Measurements from ENCODE around the gene NDOR1.
"Not testable (repeated sequence)": the region's sequence is repeated elsewhere in the genome, so short reads cannot be mapped to it uniquely, and the experiment has no call there.

Gene NDOR1

DNA sequence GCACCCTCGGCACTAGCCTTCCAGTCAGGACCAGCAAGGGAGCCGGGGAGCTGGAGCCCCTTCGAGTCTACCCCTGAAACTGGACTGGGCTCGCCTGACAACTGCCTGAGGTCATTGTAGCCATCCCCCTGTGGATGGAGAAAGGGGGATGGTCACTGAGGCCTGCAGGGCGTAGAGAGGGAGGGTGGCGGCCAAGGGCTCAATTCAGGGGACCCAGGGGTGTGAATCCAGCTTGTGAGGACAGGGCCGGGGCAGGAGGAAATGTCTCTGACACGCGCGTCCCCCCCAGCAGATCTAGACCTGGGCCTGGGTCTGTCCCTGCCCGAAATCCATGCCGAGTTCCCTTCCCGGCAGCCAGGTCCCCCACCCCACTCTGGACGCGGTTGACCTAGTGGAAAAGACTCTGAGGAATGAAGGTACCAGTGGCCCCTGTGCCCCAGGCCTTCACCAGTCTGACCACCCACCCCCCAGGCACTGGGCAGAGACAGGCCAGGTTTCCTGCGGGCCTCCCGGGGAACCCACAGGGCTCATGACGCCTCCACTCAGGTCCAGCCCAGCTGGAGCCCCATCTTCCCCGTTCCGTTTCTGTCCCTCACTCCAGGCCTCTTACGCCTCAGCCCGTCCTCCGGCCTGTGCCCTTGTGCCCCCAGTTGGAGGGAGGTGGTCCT, 26.0 kb downstream of the NDOR1 start:
- DNase-seq (ENCODE audit: low spot score) = no peak

DNA sequence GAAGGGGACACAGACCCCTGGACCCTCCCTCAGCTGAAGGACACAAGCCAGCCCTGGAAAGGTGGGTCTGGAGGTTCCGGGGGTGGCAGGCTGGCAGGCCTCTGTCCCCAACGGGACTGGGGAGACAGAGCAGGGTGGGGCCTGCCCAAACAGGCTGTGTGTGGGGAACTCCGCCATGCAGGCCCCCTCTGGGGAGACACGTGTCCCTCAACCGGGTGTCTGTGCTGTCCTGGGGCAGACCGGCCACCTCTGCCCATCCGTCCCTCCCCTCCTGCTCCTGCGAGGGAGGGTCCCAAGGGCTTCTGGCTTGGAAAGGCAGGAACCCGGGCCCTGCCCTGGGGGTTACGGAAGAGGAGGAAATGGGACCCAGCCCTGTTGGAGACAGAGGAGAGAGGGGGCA, 26.6 kb downstream of the NDOR1 start:
- DNase-seq (ENCODE audit: low spot score) = no peak

DNA sequence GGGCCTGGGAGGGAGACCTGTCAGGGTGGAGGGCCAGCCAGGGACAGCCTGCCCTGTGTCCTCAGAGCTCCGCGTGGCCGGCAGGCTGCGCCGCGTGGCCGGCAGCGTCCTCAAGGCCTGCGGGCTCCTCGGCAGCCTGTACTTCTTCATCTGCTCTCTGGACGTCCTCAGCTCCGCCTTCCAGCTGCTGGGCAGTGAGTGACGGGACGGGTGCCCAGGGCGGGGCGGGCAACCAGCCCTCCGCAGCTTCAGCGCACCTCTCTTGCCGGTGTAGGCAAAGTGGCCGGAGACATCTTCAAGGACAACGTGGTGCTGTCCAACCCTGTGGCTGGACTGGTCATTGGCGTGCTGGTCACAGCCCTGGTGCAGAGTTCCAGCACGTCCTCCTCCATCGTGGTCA, 27.0 kb downstream of the NDOR1 start:
- DNase-seq (ENCODE audit: low spot score) = no peak

DNA sequence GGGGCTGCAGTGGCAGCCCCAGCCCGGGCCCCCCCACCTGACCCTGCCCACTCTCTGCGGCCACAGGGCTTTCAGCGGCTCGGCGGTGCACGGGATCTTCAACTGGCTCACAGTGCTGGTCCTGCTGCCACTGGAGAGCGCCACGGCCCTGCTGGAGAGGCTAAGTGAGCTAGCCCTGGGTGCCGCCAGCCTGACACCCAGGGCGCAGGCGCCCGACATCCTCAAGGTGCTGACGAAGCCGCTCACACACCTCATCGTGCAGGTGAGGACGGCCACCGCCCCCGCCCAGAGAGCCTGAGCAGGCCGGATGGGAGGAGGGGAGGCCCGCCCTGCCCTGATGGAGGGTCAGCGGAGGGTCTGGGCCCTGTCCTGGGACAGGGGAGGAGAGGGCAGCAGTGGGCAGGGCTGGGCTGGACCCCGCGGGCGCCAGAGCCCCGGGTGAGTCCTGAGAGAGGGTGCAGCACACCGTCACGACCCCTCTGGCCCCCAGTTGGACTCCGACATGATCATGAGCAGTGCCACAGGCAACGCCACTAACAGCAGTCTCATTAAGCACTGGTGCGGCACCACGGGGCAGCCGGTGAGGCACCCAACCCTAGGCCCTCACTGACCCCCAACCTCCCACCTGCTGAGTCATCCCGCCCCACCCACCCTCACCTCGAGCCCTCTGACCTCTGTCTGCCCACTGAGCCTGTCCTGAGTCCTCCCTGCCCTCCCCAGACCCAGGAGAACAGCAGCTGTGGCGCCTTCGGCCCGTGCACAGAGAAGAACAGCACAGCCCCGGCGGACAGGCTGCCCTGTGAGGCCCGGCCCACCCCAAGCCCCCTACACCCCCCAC, 27.9 kb downstream of the NDOR1 start:
- no peak for DNase-seq (ENCODE audit: low spot score)

- DNase-seq (ENCODE audit: low spot score) = no peak
Measured at GRCh38 chr9:137234055-137234697, 28.7 kb downstream of the NDOR1 start.

GRCh38 chr9:137234758-137235423, 29.4 kb downstream of the NDOR1 start:
- DNase-seq (ENCODE audit: low spot score) = no peak

DNA sequence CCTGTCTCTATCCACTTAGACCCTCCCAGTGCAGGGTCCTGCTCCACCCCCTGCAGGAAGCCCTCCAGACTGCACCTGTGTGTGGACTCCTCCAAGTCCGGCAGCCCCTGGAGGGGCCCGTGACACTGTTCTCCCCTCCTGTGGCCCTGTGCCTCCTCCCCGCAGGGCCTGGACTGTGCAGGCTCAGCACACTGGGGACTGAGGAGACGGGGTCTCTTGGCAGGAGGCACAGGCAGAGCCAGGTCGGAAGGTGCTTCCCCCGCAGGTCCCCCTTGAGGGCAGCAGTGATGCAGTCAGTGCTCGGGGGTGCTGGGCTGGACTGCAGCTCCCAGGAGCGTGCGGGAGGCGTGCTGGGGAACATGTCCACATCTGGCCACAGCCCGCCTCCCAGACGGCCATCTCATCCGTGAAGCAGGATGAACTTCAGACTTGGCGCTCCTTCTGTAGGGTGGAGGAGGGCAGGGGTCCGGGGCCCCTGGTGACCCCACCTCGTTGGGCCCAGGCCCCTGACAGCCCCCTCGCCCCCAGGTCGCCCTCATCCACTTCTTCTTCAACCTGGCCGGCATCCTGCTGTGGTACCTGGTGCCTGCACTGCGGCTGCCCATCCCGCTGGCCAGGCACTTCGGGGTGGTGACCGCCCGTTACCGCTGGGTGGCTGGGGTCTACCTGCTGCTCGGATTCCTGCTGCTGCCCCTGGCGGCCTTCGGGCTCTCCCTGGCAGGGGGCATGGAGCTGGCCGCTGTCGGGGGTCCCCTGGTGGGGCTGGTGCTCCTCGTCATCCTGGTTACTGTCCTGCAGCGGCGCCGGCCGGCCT, 30.1 kb downstream of the NDOR1 start:
- DNase-seq (ENCODE audit: low spot score) = no peak

- DNase-seq (ENCODE audit: low spot score) = peak; percentile 92
Measured at GRCh38 chr9:137236238-137236935, 30.9 kb downstream of the NDOR1 start.

DNA sequence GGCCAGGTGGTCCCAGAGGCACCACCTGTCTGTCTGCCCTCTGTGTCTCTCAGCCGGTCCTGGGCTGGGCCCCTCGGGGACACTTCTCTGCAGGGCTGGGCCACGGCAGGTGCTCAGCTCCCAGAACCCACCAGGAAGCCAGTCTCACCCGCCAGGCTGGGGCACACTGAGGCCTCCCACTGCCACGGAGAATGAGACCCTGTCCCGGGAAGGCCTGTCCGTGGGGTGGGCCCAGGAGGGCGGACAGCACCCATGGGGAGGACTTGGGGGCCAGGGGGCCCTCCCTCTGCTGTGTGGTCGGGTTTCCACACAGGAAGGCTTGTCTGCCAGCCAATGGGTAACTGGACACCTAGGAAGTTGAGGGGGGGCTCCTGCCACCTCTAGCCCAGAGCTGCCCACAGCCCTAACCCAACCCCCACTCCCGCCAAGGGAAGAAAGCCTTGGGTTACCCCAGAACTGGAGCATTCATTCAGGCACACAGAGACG, 31.5 kb downstream of the NDOR1 start:
- DNase-seq (ENCODE audit: low spot score) = no peak

DNA sequence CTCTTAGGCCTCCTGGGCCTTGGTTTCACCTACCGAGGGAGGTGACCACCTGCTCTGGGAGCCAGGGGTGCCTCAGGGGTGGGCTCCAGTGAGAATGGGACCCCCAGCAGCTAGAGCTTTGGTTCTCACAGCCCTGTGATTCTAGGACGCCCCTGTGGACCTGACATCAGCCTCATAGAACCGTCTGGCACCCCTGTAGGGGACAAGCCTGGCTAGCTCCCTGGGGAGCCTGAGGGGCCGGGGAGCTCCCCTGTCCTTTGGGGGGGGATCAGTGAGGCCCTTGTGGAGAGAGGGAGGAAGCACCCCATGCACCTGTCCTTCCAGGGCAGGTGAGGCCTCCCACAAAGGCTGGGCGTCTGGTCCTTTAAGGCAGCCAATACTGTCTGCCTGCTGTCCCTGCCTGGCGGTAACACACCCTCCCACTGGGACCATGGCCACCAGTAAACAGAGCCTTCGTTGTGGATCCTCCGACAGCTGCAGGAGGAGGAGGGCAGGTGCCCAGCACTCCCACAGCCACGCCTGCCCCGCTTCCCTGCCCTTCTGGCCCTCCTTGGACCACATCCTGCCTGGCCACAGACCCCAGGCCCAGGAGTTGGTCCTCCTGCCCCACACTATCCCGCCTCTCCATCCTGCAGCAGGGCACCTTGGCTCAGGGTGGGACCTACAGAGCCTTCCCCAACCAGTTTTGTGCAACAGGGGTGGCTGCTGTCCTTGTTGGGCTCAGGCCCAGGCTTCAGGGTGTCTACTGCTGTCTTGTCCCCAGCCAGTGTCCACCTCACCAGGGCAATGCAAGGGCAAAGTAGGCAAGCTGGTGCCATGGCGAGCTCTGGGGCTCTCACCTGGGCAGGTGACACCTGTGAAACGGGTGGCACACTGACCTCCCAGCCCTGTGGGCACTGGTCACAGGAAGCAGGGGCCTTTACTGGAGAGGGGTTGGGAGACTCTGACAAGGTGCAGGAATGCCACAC, 32.5 kb downstream of the NDOR1 start:
- DNase-seq (ENCODE audit: low spot score) = no peak

GRCh38 chr9:137239541-137240200, 34.2 kb downstream of the NDOR1 start:
- not testable (repeated sequence) for DNase-seq (ENCODE audit: low spot score)

GRCh38 chr9:137240318-137240840, 34.9 kb downstream of the NDOR1 start:
- peak; percentile 64 for DNase-seq (ENCODE audit: low spot score)

DNA sequence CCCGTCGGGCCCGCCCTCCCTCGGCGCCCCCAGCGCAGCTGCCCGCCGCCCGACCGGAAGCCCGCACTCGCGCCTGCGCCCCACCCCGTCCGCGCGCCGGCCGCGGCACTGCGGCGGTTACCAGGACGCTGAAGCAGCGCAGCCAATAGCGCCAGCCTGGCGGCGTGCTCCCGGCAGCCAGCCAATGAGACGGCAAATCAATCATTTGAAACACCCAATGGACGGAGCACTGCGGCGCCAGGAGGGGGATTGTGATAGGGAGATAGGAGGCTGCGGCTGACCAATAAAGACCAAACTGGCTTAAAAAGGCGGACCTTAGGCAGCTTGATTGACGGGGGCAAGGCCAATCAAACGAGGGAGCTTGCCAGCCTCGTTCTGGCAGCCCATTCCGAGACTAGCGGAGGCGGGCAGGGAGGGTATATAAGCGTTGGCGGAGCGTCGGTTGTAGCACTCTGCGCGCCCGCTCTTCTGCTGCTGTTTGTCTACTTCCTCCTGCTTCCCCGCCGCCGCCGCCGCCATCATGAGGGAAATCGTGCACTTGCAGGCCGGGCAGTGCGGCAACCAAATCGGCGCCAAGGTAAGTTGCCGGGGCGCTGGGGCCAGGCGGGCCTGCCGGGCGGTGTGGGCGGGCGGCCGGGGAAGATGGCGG, 35.5 kb downstream of the NDOR1 start, which contains the start of gene TUBB4B:
TSS of gene TUBB4B (plus strand) at position 447 of the 649 bp plus-strand sequence. CDS start at position 521, 74 bp downstream.
- DNase-seq (ENCODE audit: low spot score) = peak; percentile 99

DNA sequence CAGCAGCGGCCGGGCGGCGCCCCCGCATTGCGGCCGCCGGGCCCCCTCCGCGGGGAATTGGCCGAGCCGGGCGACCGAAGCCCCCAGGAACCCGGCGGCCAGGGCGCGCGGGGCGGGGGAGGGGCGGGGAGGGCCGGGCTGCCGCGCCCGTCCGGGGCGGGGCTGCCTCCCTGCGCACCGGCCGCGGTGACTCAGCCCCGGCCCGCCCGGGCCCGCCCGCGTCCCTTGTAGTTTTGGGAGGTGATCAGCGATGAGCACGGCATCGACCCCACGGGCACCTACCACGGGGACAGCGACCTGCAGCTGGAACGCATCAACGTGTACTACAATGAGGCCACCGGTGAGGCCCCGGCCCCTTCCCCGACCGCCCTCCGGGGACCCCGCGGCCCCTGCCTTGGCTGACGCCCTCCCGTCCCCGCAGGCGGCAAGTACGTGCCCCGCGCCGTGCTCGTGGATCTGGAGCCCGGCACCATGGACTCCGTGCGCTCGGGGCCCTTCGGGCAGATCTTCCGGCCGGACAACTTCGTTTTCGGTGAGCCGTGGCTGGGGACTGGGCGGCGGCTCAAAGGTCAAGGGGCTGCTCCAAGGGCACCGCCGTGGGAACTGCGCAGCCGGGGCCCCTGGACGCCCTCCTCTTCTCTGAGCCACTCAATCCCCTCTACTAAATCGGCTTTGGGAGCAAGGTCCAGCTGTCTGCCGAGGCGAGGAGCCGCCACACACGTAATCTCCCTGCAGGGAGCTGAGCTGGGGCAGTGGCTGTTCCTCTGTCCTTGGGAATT, 36.2 kb downstream of the NDOR1 start:
- peak; percentile 58 for DNase-seq (ENCODE audit: low spot score)

GRCh38 chr9:137242269-137243203, 37.0 kb downstream of the NDOR1 start:
- DNase-seq (ENCODE audit: low spot score) = no peak

- not testable (repeated sequence) for DNase-seq (ENCODE audit: low spot score)
Measured at GRCh38 chr9:137243266-137243625, 37.7 kb downstream of the NDOR1 start.

Data from activated CD4-positive, alpha-beta T cell treated with anti-CD3 and anti-CD28 coated beads, Interleukin-2, Interleukin-4, amounts not matched to agents 100 ng/mL and 50 ng/mL, durations not matched to agents 16 hours and 8 hours (primary cell).